OCI-LY3 (cell line): ENCODE data around the gene TECR.
"Not testable (repeated sequence)": the region's sequence is repeated elsewhere in the genome, so short reads cannot be mapped to it uniquely, and the experiment has no call there.

Source experiments
- EZH2phosphoT487 ChIP-seq: fragments of 200-600 bp; shearing (Covaris generic); IDR thresholded peaks from 2 replicates; pipeline ENCODE4 v1.6.1; 2018; ENCODE audit warnings: antibody characterized with exemption, mixed run types, low read depth
- TF ChIP-seq, protein P1 (sequence below): fragments of 200-600, 300-600 bp; sonication (generic); IDR thresholded peaks from 2 replicates; pipeline ENCODE4 v1.5.1; 2014; ENCODE audit warnings: antibody characterized with exemption, low read length, low read depth

DNA sequence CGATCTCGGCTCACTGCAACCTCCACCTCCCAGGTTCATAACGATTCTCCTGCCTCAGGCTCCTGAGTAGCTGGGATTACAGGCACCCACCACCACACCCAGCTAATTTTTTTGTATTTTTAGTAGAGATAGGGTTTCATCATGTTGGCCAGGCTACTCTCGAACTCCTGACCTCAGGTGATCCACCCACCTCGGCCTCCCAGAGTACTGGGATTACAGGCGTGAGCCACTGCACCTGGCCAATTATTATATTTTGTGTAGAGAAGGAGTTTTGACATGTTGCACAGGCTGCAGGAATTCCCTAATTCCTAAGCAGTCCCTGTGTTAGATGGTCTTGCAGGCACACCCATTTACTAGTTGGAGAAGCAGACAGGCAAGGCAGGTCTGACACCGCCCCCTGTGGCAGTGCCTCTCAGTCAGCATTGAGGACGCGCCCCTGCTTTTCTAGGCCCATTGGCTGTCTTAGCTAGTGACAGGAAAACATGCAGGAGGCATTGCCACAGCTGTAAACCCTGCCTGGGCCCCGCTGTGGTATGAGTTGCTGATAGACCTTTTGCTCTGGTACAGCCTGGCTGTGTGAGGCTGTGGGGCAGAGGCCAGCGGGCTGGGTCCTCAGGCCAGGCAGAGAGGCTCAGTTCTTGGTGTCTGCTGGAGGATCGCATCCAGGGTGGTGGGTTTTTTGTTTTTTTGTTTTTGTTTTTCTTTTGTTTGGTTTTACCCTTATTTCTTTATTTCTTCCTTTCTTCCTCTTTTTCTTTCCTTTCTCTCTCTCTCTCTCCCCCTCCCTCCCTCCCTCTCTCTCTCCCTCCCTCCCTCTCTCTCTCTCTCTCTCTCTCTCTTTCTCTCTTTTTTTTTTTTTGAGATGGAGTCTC is 22.0 kb downstream of the TECR start:
- TF ChIP-seq, protein P1, sequence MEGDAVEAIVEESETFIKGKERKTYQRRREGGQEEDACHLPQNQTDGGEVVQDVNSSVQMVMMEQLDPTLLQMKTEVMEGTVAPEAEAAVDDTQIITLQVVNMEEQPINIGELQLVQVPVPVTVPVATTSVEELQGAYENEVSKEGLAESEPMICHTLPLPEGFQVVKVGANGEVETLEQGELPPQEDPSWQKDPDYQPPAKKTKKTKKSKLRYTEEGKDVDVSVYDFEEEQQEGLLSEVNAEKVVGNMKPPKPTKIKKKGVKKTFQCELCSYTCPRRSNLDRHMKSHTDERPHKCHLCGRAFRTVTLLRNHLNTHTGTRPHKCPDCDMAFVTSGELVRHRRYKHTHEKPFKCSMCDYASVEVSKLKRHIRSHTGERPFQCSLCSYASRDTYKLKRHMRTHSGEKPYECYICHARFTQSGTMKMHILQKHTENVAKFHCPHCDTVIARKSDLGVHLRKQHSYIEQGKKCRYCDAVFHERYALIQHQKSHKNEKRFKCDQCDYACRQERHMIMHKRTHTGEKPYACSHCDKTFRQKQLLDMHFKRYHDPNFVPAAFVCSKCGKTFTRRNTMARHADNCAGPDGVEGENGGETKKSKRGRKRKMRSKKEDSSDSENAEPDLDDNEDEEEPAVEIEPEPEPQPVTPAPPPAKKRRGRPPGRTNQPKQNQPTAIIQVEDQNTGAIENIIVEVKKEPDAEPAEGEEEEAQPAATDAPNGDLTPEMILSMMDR: peak; percentile 17; the same call in 1 of the 2 replicates
- not testable (repeated sequence) for TF ChIP-seq EZH2phosphoT487
